Retina (tissue), 1 donor: ENCODE results near the gene TENM3.

ENCODE experiments used
- DNase-seq: peaks from one replicate; pipeline ENCODE4 v3.0.0-alpha.2; 2016

TENM3 gene

DNA sequence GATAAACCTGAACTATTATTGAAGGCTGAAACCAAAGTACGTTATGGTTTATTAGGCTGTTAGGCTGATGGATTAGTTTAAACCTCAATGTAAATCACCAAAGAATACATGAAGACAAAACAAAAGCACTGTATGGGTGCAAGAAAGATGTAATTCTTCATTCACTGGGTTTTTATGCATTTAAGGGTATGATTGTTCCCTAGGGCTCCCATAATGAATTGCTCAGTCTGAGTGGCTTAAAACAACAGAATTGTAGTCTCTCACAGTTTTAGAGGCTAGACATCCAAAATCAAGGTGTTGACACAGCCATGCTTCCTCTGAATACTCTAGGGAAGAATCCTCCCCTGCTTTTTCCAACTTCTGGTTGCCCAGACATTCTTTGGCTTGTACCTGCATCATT lies 222.8 kb downstream of the TENM3 start:
- no peak for DNase-seq

DNA sequence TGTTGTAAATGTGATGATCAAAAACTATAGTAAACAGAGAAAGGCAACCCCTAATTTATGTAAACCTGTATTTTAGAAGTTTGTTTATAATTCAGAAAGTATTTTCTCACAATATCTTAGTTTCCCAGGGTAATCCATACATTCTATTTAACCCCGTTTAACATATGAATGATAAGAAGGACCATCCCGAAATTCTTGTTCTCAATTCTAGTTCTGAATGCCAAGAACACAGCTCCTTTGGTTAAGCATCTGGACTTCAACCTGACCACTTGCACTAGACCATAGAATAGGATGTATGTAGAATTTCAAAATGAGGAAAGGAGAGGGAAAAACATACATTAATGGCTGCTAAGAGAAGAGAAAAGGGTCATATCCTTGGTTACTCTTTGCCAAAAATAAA lies 227.0 kb downstream of the TENM3 start:
- no peak for DNase-seq

DNA sequence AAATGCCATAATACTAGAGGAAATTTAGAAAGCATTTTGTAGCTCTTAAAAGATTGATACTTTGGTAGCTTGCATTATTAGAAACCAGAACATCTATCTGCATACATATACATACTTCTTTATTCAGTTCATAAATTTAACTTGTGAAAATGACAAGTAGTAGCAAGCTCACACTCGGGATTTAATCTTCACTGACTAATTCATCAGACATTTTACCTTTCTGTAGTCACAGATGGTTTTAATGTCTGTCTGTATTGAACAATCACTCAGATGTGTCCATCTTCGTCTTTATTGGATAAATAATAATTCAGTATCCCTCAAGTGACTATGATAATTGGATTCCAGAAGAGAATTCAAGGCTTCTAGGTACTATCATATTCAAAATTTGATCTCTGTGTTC lies 232.3 kb downstream of the TENM3 start:
- DNase-seq, result no peak

DNA sequence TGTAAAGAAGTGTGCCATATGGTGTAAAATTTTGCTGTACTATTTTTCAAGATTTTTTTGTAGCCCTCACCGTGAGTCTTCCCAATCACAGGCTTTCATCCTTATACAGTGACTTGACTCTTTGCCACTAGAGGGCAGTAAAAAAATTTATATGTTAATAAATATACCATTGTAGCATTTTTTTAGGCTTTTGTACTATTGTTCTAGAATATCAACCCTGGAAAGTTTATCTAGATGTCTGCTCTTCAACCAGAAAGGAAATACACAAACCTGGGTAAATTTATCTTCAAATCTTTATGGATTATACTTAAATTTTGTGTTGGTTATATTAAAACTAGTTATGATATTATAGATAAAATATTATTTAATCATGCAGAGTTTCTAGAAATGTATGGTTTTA lies 235.3 kb downstream of the TENM3 start:
- peak; percentile 22 for DNase-seq

DNA sequence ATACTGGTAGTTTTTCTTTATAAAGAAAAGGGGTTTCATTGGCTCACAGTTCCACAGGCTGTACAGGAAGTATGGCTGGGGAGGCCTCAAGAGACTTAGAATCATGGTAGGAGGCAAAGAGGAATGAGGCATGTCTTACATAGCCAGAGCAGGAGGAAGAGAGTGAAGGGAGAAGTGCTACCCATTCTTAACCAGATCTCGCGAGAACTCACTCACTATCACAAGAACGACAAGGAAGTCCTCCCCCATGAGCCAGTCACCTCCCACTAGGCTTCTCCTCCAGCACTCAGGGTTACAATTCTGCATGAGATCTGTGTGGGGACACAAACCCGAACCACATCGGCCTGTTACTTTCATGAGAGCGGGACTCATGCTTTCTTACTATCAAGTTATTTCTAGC lies 240.5 kb downstream of the TENM3 start:
- DNase-seq, result no peak

DNA sequence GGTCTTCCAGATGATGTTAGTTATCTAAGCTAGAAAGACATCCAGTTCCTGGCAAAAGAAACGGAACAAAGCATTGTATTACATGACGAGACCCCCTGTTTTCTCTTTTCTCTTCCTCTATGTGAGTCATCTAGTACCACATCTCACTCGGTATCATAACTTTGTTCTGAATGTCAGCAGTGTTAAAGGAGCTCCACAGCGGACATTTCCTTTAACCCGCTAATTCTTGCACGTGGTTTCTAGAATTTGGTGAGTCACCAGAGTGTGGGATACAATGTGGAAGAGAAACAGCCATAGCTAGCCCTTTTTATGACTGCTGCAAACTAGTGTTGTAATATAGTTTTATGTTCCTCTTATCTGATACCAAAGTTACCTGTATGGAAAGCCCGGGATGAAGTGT lies 243.7 kb downstream of the TENM3 start:
- no peak for DNase-seq

DNA sequence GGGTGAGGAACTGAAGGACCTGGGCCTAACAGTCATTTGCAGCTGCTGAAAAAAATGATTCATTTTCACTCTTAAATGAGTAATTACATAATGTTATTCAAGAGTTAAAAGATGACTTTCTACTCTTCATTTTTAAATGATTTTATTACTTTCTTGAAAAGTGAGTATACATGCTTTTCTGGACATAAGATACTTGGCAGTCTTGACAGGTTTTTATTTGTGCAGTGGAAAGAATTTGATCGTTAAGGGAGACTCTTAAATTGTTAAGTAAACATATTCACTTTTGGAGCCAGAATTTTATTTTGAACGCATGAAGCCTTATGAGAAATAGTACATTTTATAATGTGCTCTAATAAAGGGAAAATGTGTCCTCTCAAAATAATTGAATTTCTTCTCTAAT lies 245.7 kb downstream of the TENM3 start:
- no peak for DNase-seq

DNA sequence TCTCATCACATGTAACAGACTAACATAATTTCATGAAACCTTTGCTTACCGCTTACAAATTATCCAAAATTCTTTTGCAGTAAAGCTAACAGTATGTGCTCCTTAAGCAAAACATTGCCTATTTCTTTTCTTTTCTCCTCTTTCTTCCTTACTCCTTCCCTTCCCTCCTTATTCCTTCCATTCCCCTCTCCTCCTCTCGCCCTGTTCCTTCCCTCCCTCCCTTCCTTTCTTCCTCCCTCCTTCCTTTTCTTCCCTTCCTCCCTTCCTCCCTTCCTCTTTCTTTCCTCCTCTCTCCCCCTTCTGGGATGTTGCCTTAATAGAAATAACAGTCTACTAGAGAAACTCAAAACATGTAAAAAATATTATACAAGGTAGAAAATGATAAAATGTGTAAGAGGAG lies 246.4 kb downstream of the TENM3 start:
- no peak for DNase-seq

DNA sequence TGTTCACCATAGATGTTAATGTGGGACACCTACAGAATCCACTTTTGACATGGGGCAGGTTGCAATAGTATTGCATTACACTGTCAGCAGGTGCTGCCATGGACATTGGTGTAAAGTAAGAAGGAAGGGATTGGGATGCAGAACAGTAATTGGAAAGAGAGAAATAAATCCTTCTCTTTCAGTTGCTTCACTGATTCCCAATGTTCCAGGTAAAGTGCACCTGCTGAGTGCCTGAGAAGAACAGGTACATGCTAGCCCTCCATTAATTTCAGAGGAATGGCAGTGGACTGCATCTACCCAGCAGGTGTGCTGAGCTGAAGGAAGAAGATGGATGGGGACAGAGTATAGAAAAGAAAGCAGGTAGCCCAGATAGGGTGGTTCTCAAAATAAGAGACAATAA lies 248.5 kb downstream of the TENM3 start:
- no peak for DNase-seq

DNA sequence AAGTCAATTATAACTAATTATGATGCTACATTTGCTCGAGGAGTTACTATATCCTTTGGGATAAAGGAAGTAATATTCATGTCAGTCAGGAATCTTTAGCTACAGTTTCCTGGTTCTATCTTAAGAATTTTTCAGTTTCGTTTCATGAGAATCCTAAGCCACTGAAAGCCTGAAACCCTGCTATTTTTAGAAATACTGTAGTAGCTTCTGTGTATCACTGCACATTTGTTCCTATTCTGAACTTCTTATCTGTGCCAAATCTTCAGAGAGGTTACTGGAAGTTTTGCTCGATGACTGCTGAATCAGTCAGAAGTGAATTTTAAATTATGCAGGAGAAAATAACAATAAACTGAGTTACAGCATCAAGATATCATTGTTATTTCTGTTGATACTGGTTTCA lies 249.2 kb downstream of the TENM3 start:
- no peak for DNase-seq

DNA sequence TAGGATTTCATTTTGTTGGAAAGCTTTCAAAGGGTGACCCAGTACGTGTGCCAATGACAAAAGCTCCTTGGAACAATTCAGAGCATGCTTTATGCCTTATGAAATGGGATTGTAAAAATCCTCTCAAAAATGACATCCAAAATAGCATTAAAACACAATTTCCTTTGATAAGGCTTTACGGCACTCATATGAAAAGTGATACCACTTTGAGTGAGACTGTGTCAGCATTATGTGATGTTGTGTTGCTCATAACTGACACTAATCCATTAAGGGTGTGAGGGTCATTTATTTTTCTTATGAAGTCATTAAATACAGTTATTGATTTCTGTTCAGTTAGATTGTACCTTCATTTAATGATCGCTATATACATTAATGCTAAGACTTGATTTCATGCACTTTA lies 250.2 kb downstream of the TENM3 start:
- no peak for DNase-seq

DNA sequence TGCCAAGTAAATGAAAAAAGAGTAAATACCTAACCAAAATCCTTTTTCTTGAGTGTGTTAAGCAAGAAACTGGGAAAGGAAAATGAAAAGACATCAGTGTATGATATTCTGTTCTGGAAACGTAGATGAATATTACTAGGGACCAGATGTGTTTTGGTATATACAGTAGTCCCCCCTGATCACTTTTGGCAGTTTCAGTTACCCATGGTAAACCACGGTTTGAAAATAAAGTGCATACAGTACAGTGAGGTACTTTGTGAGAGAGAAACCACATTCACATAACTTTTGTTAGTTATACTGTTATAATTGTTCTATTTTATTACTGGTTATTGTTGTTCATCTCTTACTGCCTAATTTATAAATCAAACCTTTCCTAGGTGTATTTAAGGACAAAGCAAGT lies 250.9 kb downstream of the TENM3 start:
- DNase-seq, result no peak

DNA sequence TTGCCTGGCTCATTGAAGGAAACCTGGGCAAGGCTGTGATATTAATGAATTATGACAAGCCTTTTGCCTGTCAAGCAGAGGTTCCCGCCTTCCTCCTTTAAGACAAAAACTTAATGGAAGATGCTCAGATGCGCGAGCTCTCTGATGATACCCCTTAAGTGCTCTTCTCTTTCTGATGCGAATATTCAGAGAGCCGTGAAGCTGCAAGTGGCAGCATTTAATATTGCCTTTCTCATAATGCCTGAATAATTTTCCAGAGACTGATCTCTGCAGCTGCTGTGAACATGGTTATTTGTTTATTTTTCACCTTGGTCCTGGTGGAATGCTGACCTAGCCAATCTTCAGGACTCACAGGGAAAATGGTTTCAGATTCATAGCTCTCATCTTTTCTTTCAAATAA lies 251.8 kb downstream of the TENM3 start:
- peak; percentile 71 for DNase-seq

DNA sequence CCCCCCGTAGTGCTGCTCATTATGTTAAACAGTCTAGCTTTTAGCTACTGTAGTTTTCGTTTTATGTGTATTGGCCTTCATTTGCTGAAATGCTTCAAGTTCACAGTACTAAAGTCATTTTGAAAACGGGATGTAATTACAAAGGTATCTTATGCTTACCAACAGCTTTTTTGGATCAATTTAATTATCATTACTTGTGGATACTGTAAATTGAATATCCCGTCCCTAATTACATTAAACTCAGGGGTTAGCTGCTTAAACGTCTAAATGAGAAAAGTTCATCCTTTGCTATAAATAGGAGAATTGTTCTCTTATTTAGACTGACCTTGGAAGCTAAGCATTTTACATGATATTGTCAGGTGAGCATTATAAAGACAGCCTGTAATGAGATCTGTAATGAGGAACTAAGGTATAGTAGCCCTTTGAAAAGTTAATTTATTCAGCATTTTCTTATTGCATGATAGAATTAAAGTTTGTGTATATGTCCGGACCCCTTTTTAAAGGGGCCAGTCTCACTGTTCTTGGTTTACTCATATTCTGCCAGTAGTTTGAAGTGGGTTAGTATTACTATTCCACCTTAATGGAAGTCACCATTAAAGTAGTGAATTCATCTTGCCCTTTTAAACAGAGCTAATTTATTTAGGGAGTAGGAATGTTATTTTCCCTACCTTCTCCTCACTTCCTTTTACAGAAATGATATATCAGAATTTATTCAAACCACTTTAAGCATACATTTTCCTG lies 252.6 kb downstream of the TENM3 start:
- peak; percentile 9 for DNase-seq

DNA sequence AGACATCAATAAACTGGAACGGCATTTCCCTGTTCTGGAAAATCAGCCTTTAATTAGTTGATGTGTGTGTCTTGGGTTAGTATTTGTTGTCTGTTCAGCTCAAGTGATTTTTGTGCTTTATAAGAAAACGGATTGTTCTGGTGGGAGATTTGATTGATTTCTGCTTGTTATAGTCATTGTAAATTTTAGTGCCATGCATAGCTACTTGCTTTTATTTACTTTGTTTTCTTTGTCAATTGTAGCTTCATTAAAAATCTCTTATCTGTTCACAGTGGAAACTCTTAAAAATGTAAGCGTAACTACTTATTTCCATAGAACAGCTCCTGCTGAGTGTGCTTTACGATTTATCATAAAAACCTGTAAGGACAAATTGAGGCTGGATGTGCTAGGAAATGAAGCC lies 253.2 kb downstream of the TENM3 start:
- peak; percentile 13 for DNase-seq

DNA sequence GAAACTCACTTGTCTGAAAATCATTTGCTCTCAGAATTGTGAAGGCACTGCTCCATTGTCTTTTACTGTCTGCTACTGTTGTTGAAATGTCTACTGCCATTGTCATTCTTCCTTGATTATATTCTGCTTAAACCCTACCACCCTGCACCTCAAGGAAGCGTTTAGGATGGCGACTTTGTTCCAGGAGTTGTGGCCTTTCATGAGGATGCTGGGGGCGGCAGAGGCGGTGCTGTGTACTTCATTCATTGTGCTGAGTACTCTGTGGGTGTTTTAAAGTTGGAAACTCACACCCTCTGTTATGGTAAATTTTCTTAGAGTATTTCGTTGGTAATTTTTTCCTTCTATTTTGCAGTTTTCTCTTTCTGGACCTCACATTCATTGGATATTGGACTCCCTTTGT lies 258.9 kb downstream of the TENM3 start:
- DNase-seq, result no peak

DNA sequence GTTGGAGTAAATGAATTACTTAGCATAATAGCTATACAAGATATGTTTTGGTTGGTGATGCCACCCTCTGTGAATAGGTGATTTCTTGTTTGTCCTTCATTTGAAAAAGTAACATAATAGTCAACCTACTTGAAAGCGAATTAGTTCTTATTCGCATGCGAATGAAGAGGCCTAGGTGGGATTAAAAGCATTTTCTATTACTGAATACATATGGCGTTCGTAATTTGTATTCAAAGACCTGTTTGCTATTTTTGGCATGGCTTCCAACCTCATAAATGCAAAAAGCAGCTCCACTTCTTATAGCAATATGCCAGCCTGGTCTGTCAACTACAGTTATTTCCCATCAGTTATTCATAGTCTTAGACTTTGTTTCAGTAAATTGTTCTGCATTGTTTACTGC lies 261.3 kb downstream of the TENM3 start:
- DNase-seq, result no peak

DNA sequence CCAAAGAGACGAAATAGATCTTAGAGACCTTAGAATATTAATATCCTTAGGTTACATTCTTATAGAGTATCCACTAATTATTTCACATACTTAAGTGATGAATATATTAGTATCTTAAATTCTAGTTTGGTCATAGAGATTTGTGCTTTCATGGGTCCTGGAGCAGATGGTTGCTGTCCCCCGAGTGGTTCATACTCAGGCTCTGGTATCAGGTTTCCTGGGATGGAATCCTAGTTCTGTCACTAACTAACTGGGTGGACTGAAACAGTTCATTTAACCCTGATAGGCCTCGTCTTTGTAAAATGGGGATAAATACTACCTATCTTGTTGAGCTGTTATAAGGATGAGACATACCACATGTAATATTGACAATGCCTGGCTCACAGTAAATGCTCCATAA lies 264.6 kb downstream of the TENM3 start:
- DNase-seq, result no peak

DNA sequence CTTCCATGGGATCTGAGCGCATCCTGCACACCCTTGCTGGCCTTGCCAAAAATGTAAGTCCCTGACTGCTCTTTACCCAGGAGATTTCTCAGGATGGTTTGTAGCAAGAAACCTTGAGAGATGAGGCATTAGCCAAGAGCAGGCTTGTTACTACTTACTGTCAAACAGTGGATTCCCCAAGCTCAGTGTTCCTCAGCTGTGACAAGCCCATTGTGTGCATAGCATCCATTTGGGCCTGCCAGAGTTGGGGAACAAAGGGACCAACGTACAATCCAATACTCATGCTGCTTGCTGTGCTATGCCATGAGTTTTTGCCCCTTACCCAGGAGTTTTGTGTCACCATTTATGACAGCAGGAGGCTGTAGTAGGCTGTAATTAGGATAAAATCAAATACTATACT lies 267.6 kb downstream of the TENM3 start:
- no peak for DNase-seq

DNA sequence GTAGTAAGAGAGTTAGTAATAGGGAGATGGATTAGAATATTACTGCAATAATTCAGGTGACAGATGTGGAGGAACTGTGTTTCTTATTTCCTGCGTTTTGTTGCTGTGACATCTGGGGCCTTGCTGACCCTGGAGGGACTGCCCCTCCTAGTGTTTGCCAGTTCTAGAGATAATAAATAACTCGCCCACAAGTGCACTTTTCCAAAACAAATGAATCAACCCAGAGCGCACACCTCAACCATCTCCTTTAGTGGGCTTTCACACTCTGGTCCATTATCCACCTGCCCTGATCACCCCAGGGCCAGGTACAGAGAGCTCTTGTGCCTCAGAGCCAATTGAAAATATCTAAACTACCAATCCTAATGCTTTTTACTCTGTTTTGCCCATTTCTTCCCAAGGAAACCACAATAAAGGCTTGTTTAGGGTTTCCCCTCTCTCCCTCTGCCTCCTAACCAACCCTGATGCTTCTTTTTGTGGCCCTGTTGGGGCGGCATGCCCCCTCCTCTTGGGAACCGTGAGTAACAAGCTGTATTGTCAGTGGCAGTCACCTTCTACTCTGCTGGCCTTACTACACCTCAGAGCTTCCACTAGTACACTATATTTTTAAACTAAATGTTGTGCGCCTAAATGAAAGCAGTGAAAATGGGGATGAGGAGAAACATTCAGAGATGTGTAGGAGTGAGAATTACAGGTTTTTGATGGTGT lies 270.5 kb downstream of the TENM3 start:
- DNase-seq, result no peak

DNA sequence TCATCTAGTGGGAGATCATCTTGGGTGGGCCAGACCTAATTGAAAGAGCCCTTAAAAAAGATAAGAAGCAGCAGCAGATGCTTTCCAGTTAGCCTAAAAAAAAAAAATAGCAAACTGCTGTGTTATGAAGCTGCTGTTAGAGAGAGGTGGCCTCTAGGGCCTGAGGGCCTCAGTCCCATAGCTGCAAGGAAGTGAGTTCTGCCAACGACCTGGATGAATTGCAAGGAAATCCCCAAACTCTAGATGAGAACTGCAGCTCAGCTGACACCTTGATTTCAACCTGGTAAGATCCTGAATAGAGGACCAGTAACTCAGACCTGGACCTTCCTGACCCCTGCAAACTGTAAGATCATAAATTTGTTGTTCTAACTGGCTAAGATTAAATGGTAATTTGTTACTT lies 275.2 kb downstream of the TENM3 start:
- DNase-seq, result no peak

DNA sequence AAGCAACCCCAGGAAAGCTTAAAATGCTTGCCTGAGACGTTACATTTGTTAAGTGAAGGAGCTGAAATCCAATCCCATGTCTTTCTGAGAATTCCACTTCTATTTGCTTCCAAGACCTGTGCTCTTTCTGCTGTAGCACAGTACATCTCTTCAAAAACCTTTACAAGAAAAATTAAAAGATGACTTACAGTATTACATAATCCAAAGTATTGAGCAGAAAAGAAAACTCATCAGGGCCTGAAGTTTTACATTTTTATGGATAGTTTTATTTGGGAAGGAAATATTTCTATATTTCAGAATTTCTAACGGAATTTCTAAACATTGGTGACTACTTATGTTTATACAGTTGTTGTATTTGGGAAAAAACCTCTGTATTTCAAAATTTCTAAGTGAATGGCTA lies 276.3 kb downstream of the TENM3 start:
- no peak for DNase-seq

DNA sequence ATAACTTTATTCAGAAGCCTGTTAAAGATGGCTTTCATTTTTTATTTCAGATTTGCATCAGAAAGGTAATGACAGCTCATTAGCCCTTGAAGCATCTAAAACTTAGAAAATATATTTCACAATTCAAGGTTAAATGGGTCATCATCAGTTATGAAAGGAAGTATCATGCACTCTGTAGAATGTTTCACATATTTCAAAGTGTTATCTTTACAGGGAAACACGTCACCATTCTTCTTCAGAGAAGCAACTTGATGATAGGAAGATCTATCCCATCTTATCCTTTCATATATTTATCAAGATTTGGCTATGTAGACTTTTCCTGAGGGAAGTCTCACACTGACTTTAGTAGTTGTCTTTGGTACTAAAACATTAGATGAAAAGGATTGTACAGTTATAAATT lies 277.8 kb downstream of the TENM3 start:
- DNase-seq, result no peak

DNA sequence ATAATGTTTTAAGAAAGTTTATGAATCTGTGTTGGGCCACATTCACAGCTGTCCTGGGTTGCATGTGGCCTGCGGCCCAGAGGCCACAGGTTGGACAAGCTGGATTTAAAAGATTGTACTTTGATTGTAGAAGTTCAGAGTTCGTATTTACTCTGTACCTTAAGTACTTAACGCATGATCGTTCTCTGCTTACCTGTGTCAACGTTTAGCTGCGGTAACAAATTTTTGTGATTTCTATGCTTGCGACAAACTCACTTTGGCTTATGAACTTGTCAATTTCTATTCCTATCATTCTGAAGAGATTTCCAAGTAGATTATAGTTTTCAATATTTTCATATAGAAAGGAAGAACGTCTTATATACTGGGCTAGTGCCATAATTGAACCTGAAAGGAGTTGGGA lies 285.6 kb downstream of the TENM3 start:
- no peak for DNase-seq

DNA sequence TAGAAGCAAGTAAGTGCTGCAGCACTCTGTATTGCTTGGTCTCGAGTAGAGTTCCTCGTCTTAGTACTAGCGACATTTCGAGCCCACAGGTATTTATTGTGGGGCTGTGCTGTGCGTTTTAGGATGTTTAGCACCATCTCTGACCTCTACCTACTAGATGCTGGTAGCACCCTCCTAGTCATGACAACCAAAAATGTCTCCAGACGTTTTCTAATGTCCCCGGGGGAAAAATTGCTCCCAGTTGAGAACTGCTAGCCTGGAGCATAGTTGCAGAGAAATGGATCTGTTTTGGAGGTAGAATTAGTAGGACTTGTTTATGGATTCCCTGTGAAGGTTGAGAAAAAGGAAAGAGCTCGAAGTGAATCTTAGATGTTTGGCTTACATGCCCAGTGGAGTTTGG lies 287.2 kb downstream of the TENM3 start:
- DNase-seq, result no peak
